Raji (cell line): Measurements from ENCODE around the gene TASOR.

ENCODE experiments used
- POLR2A ChIP-seq: IDR thresholded peaks from 2 replicates; pipeline ENCODE4 v1.6.1; 2011; ENCODE audit warnings: low read depth, low read length, control low read depth; ENCODE audit not compliant: insufficient read depth

The TASOR gene

DNA sequence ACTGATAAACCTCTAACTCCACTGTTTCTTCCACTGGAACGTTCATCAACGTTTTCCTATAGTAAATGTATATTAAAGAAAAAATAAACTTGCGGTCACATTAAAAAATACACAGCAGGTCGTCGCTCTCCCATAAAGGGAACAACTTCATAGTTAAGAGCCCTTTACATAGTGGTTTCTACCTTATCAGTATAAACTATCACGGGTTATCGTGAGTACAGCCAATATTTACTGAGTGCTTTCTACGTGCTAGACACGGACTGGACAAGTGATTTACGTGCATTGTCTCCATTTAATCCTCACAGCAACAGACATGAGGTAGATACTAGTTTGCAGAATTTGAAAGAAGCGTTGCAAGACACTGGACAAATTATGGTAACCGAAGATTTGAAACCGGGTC, 964 bp upstream of the TASOR start:
- TF ChIP-seq POLR2A: no peak

DNA sequence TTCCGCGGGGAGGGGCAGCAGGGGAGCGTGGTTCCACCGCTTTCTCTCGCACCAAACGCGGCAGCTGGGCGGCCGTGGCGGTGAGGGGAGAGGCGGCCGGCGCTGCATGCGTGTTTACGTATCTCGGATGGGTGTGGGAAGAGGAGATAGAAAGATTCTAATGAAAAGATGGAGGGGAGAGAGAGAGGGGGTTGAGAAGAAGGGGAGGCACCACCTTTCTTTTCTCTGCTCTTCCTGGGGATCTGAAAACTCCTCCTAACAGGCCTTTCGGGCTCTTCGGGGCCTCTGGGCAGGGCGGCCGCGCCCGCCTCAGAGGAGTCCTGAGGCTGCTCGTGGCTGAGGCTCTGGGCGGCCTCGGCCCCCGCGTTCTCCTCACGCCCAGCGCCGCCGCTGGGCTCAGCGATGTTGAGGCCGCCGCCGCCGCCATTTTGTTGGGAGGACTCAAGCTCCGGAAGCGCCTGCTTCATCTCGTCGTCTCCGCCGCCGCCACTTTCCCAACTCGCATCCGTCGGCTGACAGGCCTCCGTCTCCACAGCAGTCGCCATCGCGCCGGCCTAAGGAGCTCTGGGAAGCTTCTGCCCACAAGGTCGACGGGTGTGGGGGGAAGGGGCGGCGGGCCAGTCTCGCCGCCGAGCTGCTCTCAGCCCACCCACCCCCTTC, 473 bp downstream of the TASOR start:
- TF ChIP-seq POLR2A: peak; percentile 63

DNA sequence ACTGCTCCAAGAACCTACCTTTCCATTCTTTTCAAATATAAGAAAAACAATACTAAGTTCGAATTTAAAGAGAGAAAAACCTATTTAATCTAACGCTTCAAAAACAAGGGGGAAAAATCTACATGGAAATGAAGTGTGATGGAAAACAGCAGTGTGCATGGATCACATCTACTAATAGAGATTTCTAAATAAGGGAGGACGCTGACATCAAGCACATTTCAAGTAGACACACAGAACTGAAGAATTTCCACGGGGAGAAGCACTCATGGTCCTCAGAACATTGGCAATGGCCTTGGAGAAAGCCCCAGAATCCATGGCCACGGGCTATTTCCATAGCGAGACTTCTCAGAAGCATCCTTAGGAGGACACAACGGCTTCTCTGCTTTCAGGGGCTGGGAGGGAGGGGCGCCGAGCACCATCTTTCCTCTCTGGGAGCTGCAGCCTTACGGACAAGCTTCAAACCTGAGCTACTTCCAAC, 1.0 kb downstream of the TASOR start:
- TF ChIP-seq POLR2A: no peak

DNA sequence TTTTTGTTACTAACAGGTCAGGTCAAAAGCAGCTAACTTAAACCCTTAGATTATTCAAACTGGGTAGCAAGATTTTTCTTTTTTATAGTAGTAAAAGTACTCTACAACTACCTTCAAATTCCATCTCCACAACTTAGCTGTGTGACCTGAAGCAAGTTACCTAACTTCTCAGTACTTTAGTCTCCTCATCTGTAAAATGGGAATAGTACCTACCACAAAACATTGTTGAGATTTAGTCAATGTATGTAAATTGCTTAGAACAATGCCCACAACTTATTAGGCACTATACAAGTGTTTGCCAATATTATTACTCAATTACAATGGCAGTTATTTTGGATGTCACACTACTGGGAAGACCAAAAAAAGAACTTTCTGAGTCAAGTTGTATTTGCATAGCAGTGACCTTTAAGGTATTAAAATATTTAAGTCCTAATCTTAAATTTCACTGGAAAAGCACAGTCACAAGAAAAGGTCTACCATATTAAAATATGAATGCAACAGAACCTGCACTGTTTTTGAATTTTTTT, 2.9 kb downstream of the TASOR start:
- TF ChIP-seq POLR2A: no peak

DNA sequence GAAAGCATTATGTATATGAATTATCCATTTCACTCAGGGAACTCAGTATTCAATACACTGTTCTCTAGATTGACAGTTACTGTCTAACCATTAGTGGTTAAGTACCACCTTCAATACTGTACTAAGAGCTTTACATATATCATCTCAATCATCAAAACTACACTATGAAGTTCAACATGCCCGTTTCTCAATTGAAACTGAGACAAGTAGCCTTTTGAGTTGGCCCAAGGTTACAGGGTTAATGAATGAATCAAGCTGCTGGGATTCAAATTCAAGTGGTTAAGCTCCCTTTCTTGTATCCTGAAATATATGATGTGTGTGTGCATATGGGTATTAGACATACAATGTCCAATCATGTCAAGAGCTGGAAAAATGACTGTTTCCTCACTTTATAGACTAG, 5.8 kb downstream of the TASOR start:
- no peak for TF ChIP-seq POLR2A

DNA sequence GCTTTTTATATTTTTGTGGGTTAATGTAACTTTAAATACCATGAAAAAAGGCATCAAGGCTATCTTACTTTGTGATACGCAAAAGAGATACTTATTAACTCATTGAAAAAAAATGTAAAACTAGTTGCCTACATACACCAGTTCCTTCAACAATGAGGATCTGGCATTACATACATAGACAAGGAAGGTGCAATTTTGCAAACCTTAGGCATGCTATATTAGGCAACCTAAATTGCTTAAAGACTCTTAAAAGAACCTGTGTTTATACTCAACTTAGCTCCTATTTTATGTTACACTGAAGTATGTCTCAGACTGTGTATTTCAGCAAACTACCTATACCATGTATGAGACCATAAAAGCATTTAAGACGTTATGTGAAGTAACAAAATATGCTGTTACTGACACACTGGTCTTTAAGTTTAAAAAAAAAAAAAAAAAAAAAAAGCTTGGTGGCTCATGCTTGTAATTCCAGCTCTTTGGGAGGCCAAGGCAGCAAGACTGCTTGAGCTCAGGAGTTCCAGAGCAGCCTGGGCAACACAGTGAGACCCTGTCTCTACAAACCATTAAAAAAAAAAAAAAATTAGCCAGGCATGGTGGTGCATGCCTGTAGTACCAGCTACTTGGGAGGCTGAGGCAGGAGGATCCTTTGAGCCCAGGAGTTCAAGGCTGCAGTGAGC, 9.1 kb downstream of the TASOR start:
- no peak for TF ChIP-seq POLR2A

DNA sequence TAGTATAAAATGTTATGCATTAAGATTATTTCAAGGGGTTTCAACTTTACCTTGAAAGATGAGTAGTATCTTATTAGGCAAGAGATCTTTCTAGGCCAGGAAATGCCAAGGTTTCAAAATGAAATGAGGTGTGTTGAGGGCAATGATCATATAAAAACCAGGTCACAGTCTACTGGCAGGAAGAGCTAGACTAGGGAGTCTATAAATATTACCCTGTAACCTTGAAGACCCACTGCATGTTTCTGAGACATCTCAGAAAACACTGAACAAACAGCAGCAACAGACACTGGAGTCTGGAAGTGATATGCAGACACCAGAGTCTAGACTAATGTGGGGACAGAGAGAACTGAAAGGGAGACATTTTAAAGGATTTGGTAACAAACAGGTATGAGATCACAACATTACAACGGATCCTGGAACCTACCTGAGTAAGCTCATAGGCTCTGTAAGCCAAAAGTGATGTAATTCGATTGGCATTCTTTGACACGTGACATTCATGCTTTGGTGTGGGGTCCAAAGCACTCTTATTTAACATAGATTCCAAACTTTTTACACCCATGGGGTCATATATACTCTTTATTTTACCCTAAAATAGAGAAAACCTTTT, 15.0 kb downstream of the TASOR start:
- TF ChIP-seq POLR2A: no peak

DNA sequence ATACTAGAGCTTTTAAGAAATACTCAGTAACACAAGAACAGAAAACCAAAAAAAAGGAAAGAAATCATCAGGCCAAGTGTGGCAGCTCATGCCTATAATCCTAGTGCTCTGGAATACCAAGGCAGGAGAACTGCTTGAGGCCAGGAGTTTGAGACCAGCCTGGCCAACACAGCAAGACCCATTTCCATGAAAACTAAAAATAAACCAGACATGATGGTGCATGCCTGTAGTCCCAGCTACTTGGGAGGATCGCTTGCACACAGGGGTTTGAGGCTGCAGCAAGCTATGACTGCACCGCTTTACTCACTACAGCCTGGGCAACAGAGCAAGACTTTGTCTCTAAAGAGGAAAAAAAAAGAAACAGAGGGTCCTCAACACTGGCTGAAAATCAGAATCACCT, 18.2 kb downstream of the TASOR start:
- TF ChIP-seq POLR2A: no peak

DNA sequence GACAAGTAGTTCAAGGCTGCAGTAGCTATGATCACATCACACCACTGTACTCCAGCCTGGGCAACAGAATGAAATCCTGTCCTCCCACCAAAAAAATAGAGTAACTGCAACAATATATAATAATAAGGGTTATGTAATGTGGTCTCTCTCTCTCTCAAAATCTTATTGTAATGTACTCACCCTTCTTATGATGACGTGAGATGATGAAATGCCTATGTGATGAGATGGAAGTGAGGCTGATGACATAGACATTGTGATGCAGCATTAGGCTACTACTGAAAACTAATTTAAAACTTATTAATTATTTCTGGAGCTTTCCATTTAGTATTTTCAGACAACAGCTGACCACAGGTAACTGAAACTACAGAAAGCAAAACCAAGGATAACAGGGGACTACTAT, 27.4 kb downstream of the TASOR start:
- no peak for TF ChIP-seq POLR2A

DNA sequence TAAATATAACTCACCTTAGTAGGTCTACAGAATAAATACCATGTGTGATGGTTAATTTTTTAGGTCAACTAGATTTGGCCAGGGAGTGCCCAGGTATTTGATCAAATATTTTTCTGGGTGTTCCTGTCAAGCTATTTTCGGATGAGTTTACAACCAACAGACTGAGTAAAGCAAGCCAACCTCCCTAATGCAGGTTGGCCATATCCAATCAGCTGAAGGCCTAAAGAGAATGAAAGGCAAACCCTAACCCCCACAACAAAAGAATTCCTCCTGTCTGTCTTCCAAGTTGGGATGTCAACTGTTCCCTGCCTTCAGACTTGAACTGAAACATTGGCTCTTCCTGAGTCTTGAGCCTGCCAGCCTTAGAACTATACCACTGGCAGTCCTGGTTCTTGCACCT, 28.6 kb downstream of the TASOR start:
- no peak for TF ChIP-seq POLR2A

DNA sequence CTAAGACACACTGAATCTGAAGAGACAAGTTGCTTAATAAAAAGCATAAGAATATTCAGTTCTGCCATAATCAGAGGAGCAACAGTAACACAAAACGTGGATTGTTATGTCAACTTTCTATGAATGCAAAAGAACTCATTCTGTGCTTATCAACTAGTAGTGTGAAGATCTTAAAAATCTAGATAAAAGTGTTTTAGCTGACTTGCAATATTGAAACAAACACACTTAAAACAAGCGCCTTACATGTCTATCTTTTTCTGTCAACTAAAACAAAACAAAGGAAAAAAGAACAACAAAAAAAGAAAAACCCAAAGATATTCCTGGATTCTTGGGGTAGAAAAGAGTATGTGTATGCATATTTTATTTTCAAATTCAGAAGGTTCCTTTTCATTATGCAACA, 37.7 kb downstream of the TASOR start:
- no peak for TF ChIP-seq POLR2A

DNA sequence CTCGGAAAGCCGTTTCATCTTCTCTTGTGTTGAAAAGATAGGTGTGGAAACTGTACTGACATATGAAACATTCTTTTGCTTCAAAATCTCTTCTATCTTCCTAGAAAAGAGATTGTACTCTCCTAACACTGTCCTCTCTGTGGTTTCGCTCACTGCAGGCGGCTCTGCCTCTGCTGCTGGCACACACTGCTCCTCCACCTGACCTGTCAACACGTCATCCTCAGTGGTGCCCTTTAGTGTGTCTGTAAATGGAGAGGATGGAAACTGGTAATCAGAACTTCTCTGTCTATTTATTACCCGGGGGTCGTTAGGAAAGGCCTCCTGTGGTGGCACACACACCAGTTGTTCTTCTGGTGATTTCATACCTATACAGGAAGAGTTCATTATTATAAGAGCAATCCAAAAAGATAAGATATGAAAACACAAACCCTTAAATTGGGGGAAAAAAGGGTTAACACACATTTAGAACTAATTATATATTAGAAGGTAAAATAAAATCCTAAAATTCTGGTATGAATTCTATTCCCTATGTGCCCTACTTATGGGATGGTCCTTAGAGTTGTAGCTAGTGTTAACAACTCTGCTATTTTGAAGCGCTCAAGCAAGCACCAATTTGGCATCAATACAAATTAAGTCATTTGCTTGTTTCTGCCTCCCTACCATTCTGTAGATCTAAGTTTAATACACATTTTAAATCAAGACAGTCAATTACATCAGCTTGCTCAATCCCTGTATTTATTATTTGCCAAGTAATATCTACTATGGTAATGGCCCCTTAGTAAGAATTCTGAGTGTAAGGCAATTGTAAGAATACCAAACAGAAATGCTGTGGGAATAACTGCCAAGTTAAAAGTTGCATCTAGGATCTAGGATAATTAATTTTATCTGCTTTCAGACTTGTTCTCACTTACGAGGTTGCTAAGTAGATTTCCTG, 49.2 kb downstream of the TASOR start:
- TF ChIP-seq POLR2A: no peak
